ENCODE measurements around the gene CRYBG1. TPM values are rescaled to one million over a fixed set of nuclear protein-coding genes. Genes with fewer than 3 reads are reported as not detected.

CRYBG1 gene
- total RNA-seq: 10 to 100 TPM; 23.7 to 37.1 TPM
- polyA plus RNA-seq (ENCODE audit: insufficient read length in 6 of 6): 10 to 100 TPM in 5 of 6 donors, 1 to 10 TPM in 1; 9.9 to 16.1 (median 12.2) TPM
- long read RNA-seq, donor 1, full-length matches to known transcripts: 1 of 1 reads
- long read RNA-seq, donor 1, partial matches to known transcripts: 0 of 1 reads
- long read RNA-seq, donor 1, other reads (novel, unspliced or antisense): 0 of 1 reads
- long read RNA-seq, donor 2, partial matches to known transcripts: 18 of 18 reads
- long read RNA-seq, donor 2, other reads (novel, unspliced or antisense): 0 of 18 reads
- long read RNA-seq, donor 3, partial matches to known transcripts: 0 of 12 reads
- long read RNA-seq, donor 3, other reads (novel, unspliced or antisense): 12 of 12 reads
- long read RNA-seq, donor 4, partial matches to known transcripts: 4 of 6 reads
- long read RNA-seq, donor 4, other reads (novel, unspliced or antisense): 2 of 6 reads
- long read RNA-seq, donor 5, full-length matches to known transcripts: 1 of 15 reads
- long read RNA-seq, donor 5, partial matches to known transcripts: 14 of 15 reads
- long read RNA-seq, donor 5, other reads (novel, unspliced or antisense): 0 of 15 reads
- long read RNA-seq, donor 6: 0 reads
- long read RNA-seq, donor 7: 0 reads
- long read RNA-seq, donor 8, full-length matches to known transcripts: 1 of 1 reads
- long read RNA-seq, donor 8, partial matches to known transcripts: 0 of 1 reads
- long read RNA-seq, donor 8, other reads (novel, unspliced or antisense): 0 of 1 reads
- long read RNA-seq, donor 9: 0 reads
- long read RNA-seq, donor 10, partial matches to known transcripts: 3 of 4 reads
- long read RNA-seq, donor 10, other reads (novel, unspliced or antisense): 1 of 4 reads
- long read RNA-seq, donor 11: 0 reads
- long read RNA-seq, donor 12, partial matches to known transcripts: 5 of 5 reads
- long read RNA-seq, donor 12, other reads (novel, unspliced or antisense): 0 of 5 reads

- Histone ChIP-seq H3K4me3 (peak within 1 kb of the TSS; percentile 42 to 43), H3K27ac (no peak within 1 kb of the TSS), H3K4me1 (peaks cover 4 to 18% of the 10 kb centered on the region in 2 donors), H3K27me3 (peaks cover 39 to 85% of the 10 kb centered on the region in 2 donors), H3K9me3 (no peaks in the 10 kb centered on the region), H3K36me3 (no peaks in the 10 kb centered on the region)
- DNase-seq (peak in 3 of 4 donors; percentile 67 to 93 (median 70)), ATAC-seq (peak; percentile 99)
- intact Hi-C loops (cut with DNase I): no loop called here
- TF ChIP-seq, protein P1, sequence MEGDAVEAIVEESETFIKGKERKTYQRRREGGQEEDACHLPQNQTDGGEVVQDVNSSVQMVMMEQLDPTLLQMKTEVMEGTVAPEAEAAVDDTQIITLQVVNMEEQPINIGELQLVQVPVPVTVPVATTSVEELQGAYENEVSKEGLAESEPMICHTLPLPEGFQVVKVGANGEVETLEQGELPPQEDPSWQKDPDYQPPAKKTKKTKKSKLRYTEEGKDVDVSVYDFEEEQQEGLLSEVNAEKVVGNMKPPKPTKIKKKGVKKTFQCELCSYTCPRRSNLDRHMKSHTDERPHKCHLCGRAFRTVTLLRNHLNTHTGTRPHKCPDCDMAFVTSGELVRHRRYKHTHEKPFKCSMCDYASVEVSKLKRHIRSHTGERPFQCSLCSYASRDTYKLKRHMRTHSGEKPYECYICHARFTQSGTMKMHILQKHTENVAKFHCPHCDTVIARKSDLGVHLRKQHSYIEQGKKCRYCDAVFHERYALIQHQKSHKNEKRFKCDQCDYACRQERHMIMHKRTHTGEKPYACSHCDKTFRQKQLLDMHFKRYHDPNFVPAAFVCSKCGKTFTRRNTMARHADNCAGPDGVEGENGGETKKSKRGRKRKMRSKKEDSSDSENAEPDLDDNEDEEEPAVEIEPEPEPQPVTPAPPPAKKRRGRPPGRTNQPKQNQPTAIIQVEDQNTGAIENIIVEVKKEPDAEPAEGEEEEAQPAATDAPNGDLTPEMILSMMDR (IDR thresholded peaks at IDR 0.05): peak; percentile 87 to 93
Measured at GRCh38 chr6:106360410-106360988, at the start of gene CRYBG1. TSS of gene CRYBG1 (plus strand) at chr6:106360717. CDS start at chr6:106360909, 192 bp downstream.

DNA sequence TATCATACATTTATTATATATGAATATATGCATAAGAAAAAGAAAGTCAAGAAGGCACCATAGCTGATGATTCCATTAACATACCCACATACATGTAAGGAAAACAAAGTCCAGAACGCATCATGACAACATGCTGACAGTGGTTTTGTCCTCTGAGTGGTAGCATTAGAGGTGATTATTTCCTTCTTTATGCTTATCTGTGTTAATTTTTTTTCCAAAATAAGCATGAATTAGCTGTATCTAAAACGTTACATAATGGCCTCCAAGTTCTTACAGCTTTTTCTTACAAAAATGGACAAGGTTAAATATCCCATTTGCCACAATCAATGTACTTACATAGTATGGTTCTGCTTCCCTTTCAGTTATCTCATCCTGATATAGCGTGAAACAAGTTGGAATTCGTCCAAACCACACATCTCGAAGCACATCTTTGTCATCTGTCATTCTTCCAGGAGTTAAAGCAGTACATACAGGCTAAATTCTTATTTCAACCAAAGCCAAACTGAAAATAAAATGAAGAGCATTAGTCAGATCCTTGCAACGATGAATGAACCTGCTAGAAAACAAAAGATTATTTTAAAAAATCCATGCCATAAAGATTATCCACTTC is 44.6 kb upstream of the CRYBG1 start:
- Histone ChIP-seq H3K4me3 (no peak overlapping the region), H3K36me3 (peaks cover 0 to 32% of the 10 kb centered on the region in 2 donors), H3K27ac (no peak overlapping the region), H3K4me1 (peaks cover 0 to 11% of the 10 kb centered on the region in 2 donors), H3K27me3 (no peaks in the 10 kb centered on the region), H3K9me3 (no peaks in the 10 kb centered on the region)
- intact Hi-C loops (cut with DNase I): no loop called here
- TF ChIP-seq, protein P1 (IDR thresholded peaks at IDR 0.05): no peak
- ATAC-seq (no peak), DNase-seq (no peak)

- Histone ChIP-seq H3K9me3 (no peaks in the 10 kb centered on the region), H3K4me1 (peaks cover 0 to 11% of the 10 kb centered on the region in 2 donors), H3K27ac (no peak overlapping the region), H3K27me3 (no peaks in the 10 kb centered on the region), H3K4me3 (no peak overlapping the region), H3K36me3 (peaks cover 0 to 32% of the 10 kb centered on the region in 2 donors)
- TF ChIP-seq, protein P1 (IDR thresholded peaks at IDR 0.05): no peak
- ATAC-seq (no peak), DNase-seq (no peak)
- intact Hi-C loops (cut with DNase I): no loop called here
Measured at GRCh38 chr6:106316375-106316766, 44.1 kb upstream of the CRYBG1 start.

DNA sequence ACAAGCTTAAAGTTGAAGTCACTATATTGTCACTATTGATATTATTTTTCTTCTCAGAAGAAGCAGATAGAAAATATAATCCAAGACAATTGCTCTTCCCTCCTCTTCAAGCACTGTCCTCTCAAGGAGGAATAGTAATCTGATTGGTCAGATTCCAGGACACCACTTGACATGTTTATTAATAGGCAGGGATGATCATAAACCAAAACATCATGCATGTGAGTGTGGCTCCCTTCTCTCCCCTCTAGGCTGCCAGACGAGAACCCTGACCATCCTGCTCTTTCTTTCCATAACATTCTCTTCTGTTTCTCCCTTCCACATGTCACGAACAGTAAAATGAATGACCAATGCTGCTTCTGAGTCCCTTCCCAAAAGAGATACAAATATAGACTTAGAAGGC is 42.5 kb upstream of the CRYBG1 start:
- H3K27ac ChIP-seq: no peak overlapping the region
- peaks cover 0 to 21% of the 10 kb centered on the region in 2 donors for H3K4me1 ChIP-seq
- DNase-seq (no peak), ATAC-seq (no peak)
- peaks cover 0 to 28% of the 10 kb centered on the region in 2 donors for H3K36me3 ChIP-seq
- H3K9me3 ChIP-seq: no peaks in the 10 kb centered on the region
- no peak overlapping the region for H3K4me3 ChIP-seq
- intact Hi-C loops (cut with DNase I): no loop called here
- no peaks in the 10 kb centered on the region for H3K27me3 ChIP-seq
- TF ChIP-seq, protein P1 (IDR thresholded peaks at IDR 0.05): no peak

Measured in left lung (tissue), 14 donors.